Endothelial cell of umbilical vein (primary cell): ENCODE measurements around the gene PDCL2. TPM values are rescaled to one million over a fixed set of nuclear protein-coding genes. Genes with fewer than 3 reads are reported as not detected.

Source experiments
- BruUV-seq: library from RNA; stranded (reverse); fragments of 400-500 nt; replicated peaks from 2 replicates; lab custom pipeline; 2021; lab: Mats Ljungman, UMichigan
- CTCF ChIA-PET: fragments of 300-600, 350-600 bp; sonication (Branson Sonifier 250); formaldehyde crosslinking; loops from one replicate; lab custom pipeline; 2021; ENCODE audit warnings: antibody characterized with exemption, inconsistent platforms; lab: Charles Lee
- POLR2A ChIA-PET: fragments of 300-600, 350-600 bp; sonication (Branson Sonifier 250); formaldehyde crosslinking; loops from one replicate; lab custom pipeline; 2021; ENCODE audit warnings: antibody characterized with exemption, inconsistent platforms; lab: Charles Lee
- DNase-seq: peaks from one replicate; pipeline ENCODE4 v3.0.0-alpha.2; 2011; ENCODE audit warnings: low read depth, low spot score
- FAIRE-seq: peaks from 2 replicates; lab custom pipeline; 2011; peaks lifted over from hg19 to GRCh38; lab: Jason Lieb, UNC
- H2AFZ ChIP-seq: 2 replicates; pipeline ENCODE4 v1.6.0; 2012; ENCODE audit warnings: low read depth, low read length, control low read depth, inconsistent platforms
- H3K27ac ChIP-seq: 2 replicates; pipeline ENCODE4 v1.5.1; 2011; ENCODE audit warnings: low read depth, mild to moderate bottlenecking, control low read depth, low read length, moderate library complexity; ENCODE audit not compliant: insufficient read depth
- H3K27me3 ChIP-seq, 2 experiments: 2 replicates each; pipeline versions ENCODE4 v1.6.0 to v1.6.1; 2011; ENCODE audit warnings: low read length in 2 of 2, mixed read lengths in 1 of 2; ENCODE audit not compliant: control insufficient read depth in 2 of 2, insufficient read depth in 2 of 2
- H3K36me3 ChIP-seq, 2 experiments: 2 replicates in 1 of 2; 3 replicates in 1 of 2; pipeline ENCODE4 v1.5.1; 2011; ENCODE audit warnings: low read length in 2 of 2, mild to moderate bottlenecking in 1 of 2, moderate library complexity in 1 of 2; ENCODE audit not compliant: control insufficient read depth in 2 of 2, insufficient read depth in 2 of 2; ENCODE audit errors: extremely low read depth in 1 of 2
- H3K4me1 ChIP-seq: 3 replicates; pipeline ENCODE4 v1.5.1; 2011; ENCODE audit warnings: mild to moderate bottlenecking, low read length; ENCODE audit not compliant: control insufficient read depth, insufficient read depth; ENCODE audit errors: extremely low read depth
- H3K4me2 ChIP-seq: 2 replicates; pipeline ENCODE4 v1.6.1; 2011; ENCODE audit warnings: low read length, control low read depth, mixed read lengths; ENCODE audit not compliant: insufficient read depth
- H3K4me3 ChIP-seq, 3 experiments: fragments of 200-600 bp in 1 of 3; sonication (generic), shearing (Covaris generic) in 1 of 3; replicated peaks in 1 of 3; 2 replicates each; pipeline ENCODE4 v1.5.1; 2011 to 2016; ENCODE audit warnings: control low read depth in 3 of 3, low read length in 3 of 3, mild to moderate bottlenecking in 2 of 3, inconsistent platforms in 1 of 3, low read depth in 1 of 3, moderate library complexity in 1 of 3; ENCODE audit not compliant: insufficient read depth in 1 of 3
- H3K79me2 ChIP-seq: 2 replicates; pipeline ENCODE4 v1.6.0; 2012; ENCODE audit warnings: low read length, inconsistent platforms; ENCODE audit not compliant: control insufficient read depth, insufficient read depth
- H3K9ac ChIP-seq: replicated peaks from 2 replicates; pipeline ENCODE3; 2011; ENCODE audit warnings: low read length, control low read depth; ENCODE audit not compliant: insufficient read depth; ENCODE audit errors: extremely low read depth
- H3K9me1 ChIP-seq: replicated peaks from 3 replicates; pipeline ENCODE4 v1.6.0; 2011; ENCODE audit warnings: mild to moderate bottlenecking, low read length; ENCODE audit not compliant: control insufficient read depth, insufficient read depth; ENCODE audit errors: extremely low read depth
- H3K9me3 ChIP-seq: replicated peaks from 2 replicates; pipeline ENCODE4 v1.5.1; 2012; ENCODE audit warnings: low read length, inconsistent platforms; ENCODE audit not compliant: control insufficient read depth, insufficient read depth
- H4K20me1 ChIP-seq: replicated peaks from 2 replicates; pipeline ENCODE3; 2011; ENCODE audit warnings: mild to moderate bottlenecking, low read length; ENCODE audit not compliant: control insufficient read depth, insufficient read depth; ENCODE audit errors: extremely low read depth
- EZH2 ChIP-seq: IDR thresholded peaks from 2 replicates; pipeline ENCODE4 v1.6.1; 2012; ENCODE audit warnings: borderline replicate concordance, low read depth, mild to moderate bottlenecking, moderate library complexity, low read length, inconsistent platforms; ENCODE audit not compliant: severe bottlenecking
- FOS ChIP-seq: IDR thresholded peaks from 2 replicates; pipeline ENCODE4 v1.6.1; 2011; ENCODE audit warnings: mild to moderate bottlenecking, low read length, moderate library complexity, borderline replicate concordance; ENCODE audit not compliant: insufficient read depth
- GATA2 ChIP-seq: IDR thresholded peaks from 2 replicates; pipeline ENCODE4 v1.7.0; 2011; ENCODE audit warnings: low read depth, mild to moderate bottlenecking, moderate library complexity, mixed read lengths, low read length; ENCODE audit not compliant: insufficient read length, insufficient read depth
- JUN ChIP-seq: IDR thresholded peaks from 2 replicates; pipeline ENCODE4 v1.6.1; 2011; ENCODE audit warnings: borderline replicate concordance, low read depth; ENCODE audit not compliant: insufficient read length, insufficient read depth
- MYC ChIP-seq: IDR thresholded peaks from one replicate; pipeline ENCODE4 v1.6.1; 2011; ENCODE audit warnings: mild to moderate bottlenecking, low read depth, low read length
- POLR2A ChIP-seq: IDR thresholded peaks from 2 replicates; pipeline ENCODE4 v1.6.1; 2012; ENCODE audit warnings: low read depth, mild to moderate bottlenecking, control low read depth, low read length
- POLR2AphosphoS5 ChIP-seq: IDR thresholded peaks from 2 replicates; pipeline ENCODE4 v1.6.1; 2012; ENCODE audit warnings: low read depth, mild to moderate bottlenecking, control low read depth, low read length, moderate library complexity; ENCODE audit not compliant: insufficient read depth
- dilution Hi-C: fragments of 300-500 bp; cut with MboI; formaldehyde crosslinking; loops from one replicate; pipeline ENCODE4 v1.15.0; 2019; ENCODE audit warnings: low sequenced_read_pairs; ENCODE audit not compliant: extremely low pct_ligation_motif_present
- intact Hi-C: fragments of 100-400 bp; cut with micrococcal nuclease; formaldehyde crosslinking; loops from one replicate; pipeline ENCODE4 v1.10.0; 2022
- polyA plus RNA-seq, 4 experiments: library from polyadenylated mRNA; depleted of rRNA in 3 of 4; stranded (reverse) in 3 of 4; unstranded in 1 of 4; fragments of >200 nt; gene quantifications; 2 replicates each; pipeline versions ENCODE4 v1.2.1 to v1.2.3, GENCODE V29; 2011 to 2012; ENCODE audit warnings: missing spikeins in 1 of 4
- total RNA-seq: library from RNA; stranded (reverse); gene quantifications from 2 replicates; pipeline ENCODE4 v1.2.3, GENCODE V29; 2021
- TF ChIP-seq, protein P1 (sequence below), 2 donors: IDR thresholded peaks; 1 replicate in 1 of 2; 2 replicates in 1 of 2; pipeline ENCODE4 v1.5.1; 2011; ENCODE audit warnings: low read length in 2 of 2, mild to moderate bottlenecking in 2 of 2, moderate library complexity in 2 of 2, control low read depth in 1 of 2, inconsistent platforms in 1 of 2, low read depth in 1 of 2; ENCODE audit not compliant: insufficient read depth in 1 of 2; ENCODE audit errors: extremely low read depth in 1 of 2
- TF ChIP-seq, protein P2 (sequence below): IDR thresholded peaks from 2 replicates; pipeline ENCODE4 v1.6.1; 2011; ENCODE audit not compliant: insufficient read depth, insufficient read length

The PDCL2 gene
- total and polyA plus RNA-seq, 2 donors (not counting 3 experiments of a cell fraction or from before 2014, with no cell fraction given), result not detected

DNA sequence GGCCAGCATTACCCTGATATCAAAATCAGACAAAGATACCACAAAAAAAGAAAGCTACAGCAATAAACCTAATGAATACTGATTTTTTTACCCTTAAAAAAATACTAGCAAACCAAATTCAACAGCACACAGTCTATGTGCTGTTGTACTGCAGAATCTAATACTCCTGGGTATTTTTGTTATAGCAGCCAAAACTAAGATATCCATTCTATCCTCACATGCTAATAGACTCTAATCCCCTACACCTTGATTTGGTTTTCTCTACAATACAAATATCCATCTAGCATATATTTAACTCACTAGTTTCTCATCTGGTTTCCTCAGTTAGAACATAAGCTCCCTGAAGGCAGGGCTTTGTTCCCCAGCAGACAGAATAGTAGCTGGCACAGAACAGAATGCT, 57.7 kb downstream of the PDCL2 start:
- Histone ChIP-seq H3K4me3 (no peak overlapping the region), H3K9me1 (no peaks in the 10 kb centered on the region), H3K9me3 (no peaks in the 10 kb centered on the region), H3K36me3 (no peaks in the 10 kb centered on the region), H3K4me1 (no peaks in the 10 kb centered on the region), H3K9ac (no peak overlapping the region), H3K27me3 (no peaks in the 10 kb centered on the region), H4K20me1 (no peaks in the 10 kb centered on the region), H3K27ac (no peak overlapping the region), H3K79me2 (peaks cover 76% of the 10 kb centered on the region), H3K4me2 (no peak overlapping the region), H2AFZ (no peak overlapping the region)
- dilution Hi-C loops (no loop called here), intact Hi-C loops (no loop called here)
- FAIRE-seq (no peak), DNase-seq (no peak)
- ChIA-PET POLR2A (no interaction called here), CTCF (no interaction called here)
- TF ChIP-seq JUN (no peak), EZH2 (no peak), POLR2A (no peak), GATA2 (no peak), MYC (no peak), FOS (no peak), POLR2AphosphoS5 (no peak)
- TF ChIP-seq, protein P1, sequence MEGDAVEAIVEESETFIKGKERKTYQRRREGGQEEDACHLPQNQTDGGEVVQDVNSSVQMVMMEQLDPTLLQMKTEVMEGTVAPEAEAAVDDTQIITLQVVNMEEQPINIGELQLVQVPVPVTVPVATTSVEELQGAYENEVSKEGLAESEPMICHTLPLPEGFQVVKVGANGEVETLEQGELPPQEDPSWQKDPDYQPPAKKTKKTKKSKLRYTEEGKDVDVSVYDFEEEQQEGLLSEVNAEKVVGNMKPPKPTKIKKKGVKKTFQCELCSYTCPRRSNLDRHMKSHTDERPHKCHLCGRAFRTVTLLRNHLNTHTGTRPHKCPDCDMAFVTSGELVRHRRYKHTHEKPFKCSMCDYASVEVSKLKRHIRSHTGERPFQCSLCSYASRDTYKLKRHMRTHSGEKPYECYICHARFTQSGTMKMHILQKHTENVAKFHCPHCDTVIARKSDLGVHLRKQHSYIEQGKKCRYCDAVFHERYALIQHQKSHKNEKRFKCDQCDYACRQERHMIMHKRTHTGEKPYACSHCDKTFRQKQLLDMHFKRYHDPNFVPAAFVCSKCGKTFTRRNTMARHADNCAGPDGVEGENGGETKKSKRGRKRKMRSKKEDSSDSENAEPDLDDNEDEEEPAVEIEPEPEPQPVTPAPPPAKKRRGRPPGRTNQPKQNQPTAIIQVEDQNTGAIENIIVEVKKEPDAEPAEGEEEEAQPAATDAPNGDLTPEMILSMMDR (IDR thresholded peaks at IDR 0.05; ENCODE audit: extremely low read depth in 1 of 2, insufficient read depth in 1 of 2, low read depth in 1 of 2, low read length in 2 of 2), result no peak
- TF ChIP-seq, protein P2, sequence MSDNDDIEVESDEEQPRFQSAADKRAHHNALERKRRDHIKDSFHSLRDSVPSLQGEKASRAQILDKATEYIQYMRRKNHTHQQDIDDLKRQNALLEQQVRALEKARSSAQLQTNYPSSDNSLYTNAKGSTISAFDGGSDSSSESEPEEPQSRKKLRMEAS, result no peak
- no TSS peak for BruUV-seq
